Astrocyte of the spinal cord (primary cell): ENCODE measurements around the gene ZNF43.
"Not testable (repeated sequence)": the region's sequence is repeated elsewhere in the genome, so short reads cannot be mapped to it uniquely, and the experiment has no call there.

Experiments used
- DNase-seq: peaks from one replicate; pipeline ENCODE4 v3.0.0; 2011; ENCODE audit warnings: low read depth, low spot score
- H3K4me3 ChIP-seq: 2 replicates; pipeline ENCODE4 v1.5.1; 2011; ENCODE audit warnings: low read depth, mild to moderate bottlenecking, low read length, moderate library complexity
- in situ Hi-C: cut with HindIII; loops from 2 replicates; pipeline ENCODE4 v1.10.0; 2017; ENCODE audit warnings: low sequenced_read_pairs
- TF ChIP-seq, protein P1 (sequence below): IDR thresholded peaks from 2 replicates; pipeline ENCODE4 v1.5.1; 2012; ENCODE audit warnings: low read depth, mild to moderate bottlenecking, low read length, inconsistent platforms

Gene ZNF43

GRCh38 chr19:21758296-21758695 is 77.7 kb downstream of the ZNF43 start:
- no peak for DNase-seq
- in situ Hi-C loops, result no loop called here
- TF ChIP-seq, protein P1, sequence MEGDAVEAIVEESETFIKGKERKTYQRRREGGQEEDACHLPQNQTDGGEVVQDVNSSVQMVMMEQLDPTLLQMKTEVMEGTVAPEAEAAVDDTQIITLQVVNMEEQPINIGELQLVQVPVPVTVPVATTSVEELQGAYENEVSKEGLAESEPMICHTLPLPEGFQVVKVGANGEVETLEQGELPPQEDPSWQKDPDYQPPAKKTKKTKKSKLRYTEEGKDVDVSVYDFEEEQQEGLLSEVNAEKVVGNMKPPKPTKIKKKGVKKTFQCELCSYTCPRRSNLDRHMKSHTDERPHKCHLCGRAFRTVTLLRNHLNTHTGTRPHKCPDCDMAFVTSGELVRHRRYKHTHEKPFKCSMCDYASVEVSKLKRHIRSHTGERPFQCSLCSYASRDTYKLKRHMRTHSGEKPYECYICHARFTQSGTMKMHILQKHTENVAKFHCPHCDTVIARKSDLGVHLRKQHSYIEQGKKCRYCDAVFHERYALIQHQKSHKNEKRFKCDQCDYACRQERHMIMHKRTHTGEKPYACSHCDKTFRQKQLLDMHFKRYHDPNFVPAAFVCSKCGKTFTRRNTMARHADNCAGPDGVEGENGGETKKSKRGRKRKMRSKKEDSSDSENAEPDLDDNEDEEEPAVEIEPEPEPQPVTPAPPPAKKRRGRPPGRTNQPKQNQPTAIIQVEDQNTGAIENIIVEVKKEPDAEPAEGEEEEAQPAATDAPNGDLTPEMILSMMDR, result no peak
- no peak overlapping the region for H3K4me3 ChIP-seq

- H3K4me3 ChIP-seq, DNase-seq, in situ Hi-C loops: not testable (repeated sequence)
Observed at GRCh38 chr19:21755555-21755954, 80.4 kb downstream of the ZNF43 start.
